Kidney capillary endothelial cell (primary cell): Measurements from ENCODE around the gene RFX3.

Experiments used
- DNase-seq: peaks from one replicate; pipeline ENCODE4 v3.0.0-alpha.2; 2018; ENCODE audit warnings: low spot score

RFX3 gene

GRCh38 chr9:3525836-3526164 is at the start of gene RFX3:
Gene RFX3 (minus strand): TSS chr9:3526001. CDS start chr9:3395588, 130,413 bp downstream.
- peak; percentile 70 for DNase-seq

GRCh38 chr9:3571500-3571899 is 45.7 kb upstream of the RFX3 start:
- DNase-seq: no peak

DNA sequence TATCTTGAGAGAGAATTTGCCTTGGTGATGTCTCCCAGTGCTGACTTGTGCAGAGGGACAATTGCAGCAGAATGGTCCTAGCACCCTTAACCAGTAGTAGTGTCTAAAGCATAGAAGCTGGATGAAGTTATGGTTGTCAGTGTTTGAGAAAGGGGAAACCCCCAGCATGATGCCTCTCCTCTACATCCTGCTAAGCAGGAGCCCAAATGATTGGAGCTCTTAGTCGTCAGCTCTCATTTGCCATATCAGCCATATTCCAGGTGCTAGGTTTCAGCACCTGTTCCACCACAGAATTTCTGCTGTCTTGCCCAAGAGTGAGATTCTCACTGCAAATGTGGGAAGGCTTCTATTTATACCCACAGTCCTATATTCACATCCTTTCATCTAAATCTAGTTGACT is 43.7 kb upstream of the RFX3 start:
- no peak for DNase-seq

DNA sequence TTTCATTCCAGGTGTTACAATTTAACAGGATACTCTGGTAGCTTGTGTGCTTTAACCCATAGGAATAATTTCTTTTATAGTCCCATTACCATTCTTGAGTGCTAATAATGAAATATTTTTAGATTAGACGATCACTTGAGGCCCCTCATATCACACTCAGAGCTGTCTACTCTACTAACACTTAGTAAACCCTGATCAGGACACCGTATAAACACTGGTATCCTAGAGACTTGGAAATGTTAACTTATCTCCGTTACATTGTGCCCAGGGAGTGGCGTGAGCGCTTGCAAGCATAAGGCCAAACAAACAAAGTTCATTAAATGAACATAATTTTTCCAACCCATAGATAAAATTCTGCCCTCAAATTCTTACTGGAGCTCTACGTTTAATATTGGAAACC is 42.2 kb upstream of the RFX3 start:
- no peak for DNase-seq

GRCh38 chr9:3553076-3553765 is 27.4 kb upstream of the RFX3 start:
- no peak for DNase-seq

DNA sequence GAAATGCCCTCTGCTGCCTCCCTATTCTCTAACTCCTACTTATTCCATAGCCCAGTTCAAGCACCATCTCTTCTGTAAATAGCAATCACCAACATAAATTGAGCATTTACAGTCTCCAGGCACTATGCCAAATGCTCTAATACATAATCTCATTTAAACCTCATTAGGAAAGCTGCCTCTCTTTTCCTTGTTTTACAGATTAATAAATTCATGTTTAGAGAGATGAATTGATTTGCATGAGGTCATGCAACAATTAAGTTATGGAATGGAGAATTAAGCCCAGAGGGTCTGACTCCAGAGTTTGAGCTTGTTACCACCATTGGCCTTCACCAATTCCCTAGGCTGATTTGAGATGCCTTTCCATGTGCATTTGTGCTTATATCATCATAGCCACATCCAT is 23.4 kb upstream of the RFX3 start:
- DNase-seq: no peak

DNA sequence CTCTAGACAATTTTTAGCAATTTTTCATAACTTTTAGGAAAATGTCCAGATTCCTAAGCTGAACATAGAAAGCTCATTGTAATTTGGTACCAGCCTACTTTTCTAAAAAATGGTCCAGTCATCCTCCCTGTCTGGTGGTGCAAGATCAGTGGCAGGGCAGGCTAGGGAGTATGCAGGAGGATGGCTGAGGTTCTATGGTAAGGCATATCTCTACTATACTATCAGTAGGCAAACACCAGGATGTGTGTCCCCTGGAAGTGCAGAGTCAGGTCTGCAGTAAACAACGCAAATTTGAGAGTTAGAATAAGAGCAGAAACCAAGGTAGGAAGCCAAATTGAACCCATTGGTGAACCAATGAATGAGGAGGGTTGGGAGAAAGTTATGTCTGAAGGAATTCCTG is 22.8 kb upstream of the RFX3 start:
- no peak for DNase-seq

GRCh38 chr9:3541206-3541605 is 15.4 kb upstream of the RFX3 start:
- DNase-seq: no peak

GRCh38 chr9:3534614-3535404 is 9.0 kb upstream of the RFX3 start:
- DNase-seq: no peak

GRCh38 chr9:3532158-3532557 is 6.4 kb upstream of the RFX3 start:
- DNase-seq: no peak

- DNase-seq: no peak
Measured at GRCh38 chr9:3528451-3528850, 2.6 kb upstream of the RFX3 start.

- no peak for DNase-seq
Measured at GRCh38 chr9:3526997-3527940, 1.5 kb upstream of the RFX3 start.

DNA sequence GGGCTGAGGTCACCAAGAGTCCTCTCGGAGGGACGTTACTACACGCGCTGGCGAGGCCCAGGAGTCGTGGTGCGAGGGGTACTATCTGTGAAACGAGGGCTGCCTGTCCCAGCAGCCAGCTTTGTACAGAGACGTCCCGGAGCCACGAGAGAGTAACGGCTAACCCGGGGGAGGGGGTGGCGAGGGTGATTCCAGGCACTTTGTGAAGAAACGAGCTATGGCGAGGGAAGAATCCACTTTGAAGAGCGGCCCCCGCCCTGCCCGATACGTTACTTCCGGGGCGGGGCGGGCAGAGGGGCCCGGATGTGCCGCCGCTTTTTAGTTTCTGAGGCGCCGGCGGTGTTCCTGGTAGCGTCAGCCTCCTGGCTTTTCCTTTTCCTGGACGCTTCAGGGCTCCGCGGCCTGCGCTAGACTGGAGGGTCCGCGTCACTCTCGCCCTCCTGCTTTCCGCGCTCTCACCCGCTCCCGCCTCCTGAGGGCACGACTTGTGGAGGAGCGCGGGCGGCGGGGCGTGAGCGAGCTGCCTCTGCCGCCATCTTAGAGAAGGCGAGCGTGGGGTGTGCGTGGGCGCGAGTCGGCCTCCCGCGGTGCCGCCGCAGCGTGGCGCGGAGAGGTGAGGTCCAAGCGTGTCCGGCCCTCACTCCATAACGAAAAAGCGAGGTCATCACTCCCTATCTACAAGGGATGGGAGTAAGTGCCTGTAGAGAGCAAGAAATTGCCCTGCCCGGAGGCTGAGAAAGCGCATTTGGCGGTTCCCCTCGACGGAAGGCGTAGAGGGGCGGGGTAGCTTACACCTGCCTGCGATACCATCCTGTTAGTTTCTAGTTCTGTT is 580 bp upstream of the RFX3 start:
- DNase-seq: peak; percentile 90

DNA sequence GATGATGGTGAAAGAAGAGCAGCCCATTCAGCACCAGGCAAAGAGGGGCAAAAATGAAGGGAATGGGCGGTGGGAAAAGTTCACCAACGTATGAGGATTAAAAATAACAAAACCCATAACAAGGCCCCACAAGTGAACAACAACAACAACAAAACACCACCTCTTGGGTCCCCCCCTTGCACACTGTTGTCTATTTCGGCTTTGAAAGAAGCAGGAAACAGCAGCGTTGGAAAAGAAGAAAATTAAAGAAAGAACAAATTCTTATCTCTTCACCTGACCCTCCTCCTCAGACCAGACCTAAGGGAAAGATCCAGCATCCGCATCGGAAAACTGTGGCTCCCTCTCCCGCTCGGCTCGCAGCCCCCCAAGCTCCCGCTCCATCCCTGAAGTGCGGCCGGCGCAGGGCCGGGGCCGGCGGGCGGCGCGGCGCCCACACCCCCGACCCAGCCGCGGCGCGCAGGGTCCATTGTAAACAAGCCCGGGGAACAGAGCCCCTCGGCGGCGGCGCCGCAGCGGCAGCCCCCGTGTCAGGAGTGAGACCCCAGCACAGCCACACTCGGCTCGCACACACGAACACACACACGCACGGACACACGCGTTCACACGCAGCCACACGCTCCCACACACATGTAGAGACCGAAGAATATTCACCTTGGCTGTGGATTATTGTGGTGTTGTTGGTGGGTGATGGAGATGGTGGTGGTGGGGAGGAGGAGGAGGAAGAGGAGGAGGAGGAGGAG is 535 bp downstream of the RFX3 start:
- DNase-seq: no peak

GRCh38 chr9:3521966-3522365 is 3.8 kb downstream of the RFX3 start:
- DNase-seq: no peak

- DNase-seq: no peak
Measured at GRCh38 chr9:3520564-3520963, 5.2 kb downstream of the RFX3 start.

- no peak for DNase-seq
Measured at GRCh38 chr9:3517377-3518048, 8.3 kb downstream of the RFX3 start.

DNA sequence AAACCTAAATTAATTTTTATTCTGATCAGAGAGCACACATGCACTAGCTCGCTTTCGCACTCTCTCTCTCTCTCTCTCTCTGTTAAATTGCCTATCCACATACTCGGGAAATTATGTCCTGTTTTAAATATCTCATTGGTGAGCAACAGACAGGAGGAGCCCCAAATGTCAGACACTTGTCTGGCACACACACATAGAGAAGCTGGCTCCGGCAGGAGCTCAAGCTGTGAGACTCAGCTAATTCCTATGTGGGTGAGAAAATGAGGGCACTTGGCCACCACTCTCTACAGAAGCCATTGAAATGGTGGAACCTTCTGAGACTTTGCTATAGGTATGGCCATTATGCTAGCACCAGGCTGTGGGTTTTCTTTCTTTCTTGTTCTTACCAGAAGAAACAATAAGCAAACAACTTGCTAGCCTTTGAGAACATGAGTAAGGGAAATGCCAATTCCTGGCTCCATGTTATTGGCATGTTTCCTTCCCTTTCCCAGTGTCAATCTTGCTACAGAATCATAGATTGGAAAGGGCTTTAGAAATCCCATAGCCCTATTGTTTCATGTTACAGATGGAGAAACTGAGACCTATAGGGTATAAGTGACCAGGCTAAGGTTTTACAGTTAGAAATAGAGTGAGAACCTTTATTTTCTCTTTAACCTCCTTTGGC is 9.0 kb downstream of the RFX3 start:
- no peak for DNase-seq

DNA sequence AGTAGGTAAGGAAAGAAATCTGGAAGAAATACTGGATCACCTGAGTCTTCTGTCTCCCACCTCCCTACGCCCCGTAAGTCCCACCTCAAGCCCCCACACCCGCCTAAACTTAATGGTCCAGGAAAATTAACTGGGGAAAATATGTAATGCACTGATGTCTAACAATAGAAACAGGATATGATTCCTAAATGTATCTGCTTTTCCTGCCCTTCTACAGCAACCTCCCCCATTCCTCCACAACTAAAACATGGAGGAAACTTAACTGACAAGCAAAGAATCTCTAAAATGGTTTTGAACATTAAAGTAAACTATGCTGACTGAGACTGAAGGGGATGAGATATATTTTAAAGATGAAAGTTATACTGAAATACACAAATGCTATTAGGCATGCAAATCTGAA is 10.4 kb downstream of the RFX3 start:
- DNase-seq: peak; percentile 65

GRCh38 chr9:3514786-3515185 is 11.0 kb downstream of the RFX3 start:
- DNase-seq: no peak
